Esophagus squamous epithelium (tissue), 4 donors: Measurements from ENCODE around the gene NPHP4.

Source experiments
- POLR2A ChIP-seq, 4 donors: fragments of 450-650 bp; IDR thresholded peaks; one replicate each; pipeline ENCODE4 v1.6.1; 2017; ENCODE audit warnings: antibody characterized with exemption in 4 of 4, mild to moderate bottlenecking in 4 of 4, moderate library complexity in 3 of 4
- TF ChIP-seq, protein P1 (sequence below), 6 experiments: fragments of 450-650 bp in 4 of 6; fragments of 200-600 bp in 2 of 6; sonication (generic) in 2 of 6; IDR thresholded peaks; one replicate each; pipeline ENCODE4 v1.5.1; 2016 to 2019; ENCODE audit warnings: antibody characterized with exemption in 6 of 6, mild to moderate bottlenecking in 4 of 6, moderate library complexity in 4 of 6

DNA sequence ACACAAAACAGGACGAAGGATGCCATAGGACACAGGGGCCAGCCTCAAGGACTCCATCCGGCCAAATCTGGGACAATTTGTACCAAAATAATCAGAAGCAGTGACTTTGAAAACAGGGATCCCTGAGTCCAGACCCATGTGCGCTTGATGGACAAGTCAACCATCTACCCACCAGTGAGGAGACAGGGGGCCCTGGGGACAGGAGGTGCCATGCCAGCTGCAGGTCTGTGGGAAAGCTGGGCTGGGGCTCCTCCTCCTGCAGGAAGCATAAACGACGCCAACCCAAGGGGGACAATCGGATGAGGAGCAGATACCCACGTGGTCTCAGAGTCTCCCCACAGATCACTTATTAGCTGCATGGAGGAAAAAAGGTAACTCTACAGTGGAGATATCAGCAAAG lies 50.6 kb downstream of the NPHP4 start:
- TF ChIP-seq, protein P1, sequence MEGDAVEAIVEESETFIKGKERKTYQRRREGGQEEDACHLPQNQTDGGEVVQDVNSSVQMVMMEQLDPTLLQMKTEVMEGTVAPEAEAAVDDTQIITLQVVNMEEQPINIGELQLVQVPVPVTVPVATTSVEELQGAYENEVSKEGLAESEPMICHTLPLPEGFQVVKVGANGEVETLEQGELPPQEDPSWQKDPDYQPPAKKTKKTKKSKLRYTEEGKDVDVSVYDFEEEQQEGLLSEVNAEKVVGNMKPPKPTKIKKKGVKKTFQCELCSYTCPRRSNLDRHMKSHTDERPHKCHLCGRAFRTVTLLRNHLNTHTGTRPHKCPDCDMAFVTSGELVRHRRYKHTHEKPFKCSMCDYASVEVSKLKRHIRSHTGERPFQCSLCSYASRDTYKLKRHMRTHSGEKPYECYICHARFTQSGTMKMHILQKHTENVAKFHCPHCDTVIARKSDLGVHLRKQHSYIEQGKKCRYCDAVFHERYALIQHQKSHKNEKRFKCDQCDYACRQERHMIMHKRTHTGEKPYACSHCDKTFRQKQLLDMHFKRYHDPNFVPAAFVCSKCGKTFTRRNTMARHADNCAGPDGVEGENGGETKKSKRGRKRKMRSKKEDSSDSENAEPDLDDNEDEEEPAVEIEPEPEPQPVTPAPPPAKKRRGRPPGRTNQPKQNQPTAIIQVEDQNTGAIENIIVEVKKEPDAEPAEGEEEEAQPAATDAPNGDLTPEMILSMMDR (IDR thresholded peaks at IDR 0.05), result no peak
- TF ChIP-seq POLR2A (IDR thresholded peaks at IDR 0.05), result no peak
